HG03460 (cell line): ENCODE data around the gene CDY1B.
"Not testable (repeated sequence)": the region's sequence is repeated elsewhere in the genome, so short reads cannot be mapped to it uniquely, and the experiment has no call there.

Experiments
- ATAC-seq: cut with Tn5 transposase; IDR thresholded peaks from one replicate; pipeline ENCODE4 v1.9.1; 2021; ENCODE audit not compliant: unreplicated experiment

Gene CDY1B

GRCh38 chrY:24047919-24048318, at the start of gene CDY1B:
Gene CDY1B, minus strand, starts transcription at chrY:24048019. Its CDS starts 331 bp downstream, at chrY:24047688.
- not testable (repeated sequence) for ATAC-seq

GRCh38 chrY:24049525-24049924, 1.7 kb upstream of the CDY1B start:
- ATAC-seq = not testable (repeated sequence)

GRCh38 chrY:24043209-24043608, 4.6 kb downstream of the CDY1B start:
- ATAC-seq = not testable (repeated sequence)

GRCh38 chrY:24039008-24039718, 8.7 kb downstream of the CDY1B start:
- ATAC-seq = not testable (repeated sequence)

GRCh38 chrY:24026212-24027103, 21.4 kb downstream of the CDY1B start:
- ATAC-seq = not testable (repeated sequence)
